SU-DHL-6 (cell line): ENCODE data around the gene APPL2.

Experiments used
- H2AFZ ChIP-seq: fragments of 200-600 bp; sonication (generic); 2 replicates; pipeline ENCODE4 v1.6.1; 2014; ENCODE audit warnings: low read depth, mild to moderate bottlenecking, moderate library complexity, mixed read lengths, antibody characterized with exemption, low read length; ENCODE audit not compliant: severe bottlenecking
- H3F3A ChIP-seq: fragments of 200-600 bp; shearing (Covaris generic); 2 replicates; pipeline ENCODE4 v1.6.0; 2016; ENCODE audit warnings: antibody characterized with exemption, mild to moderate bottlenecking; ENCODE audit not compliant: insufficient read depth
- H3K27ac ChIP-seq: fragments of 200-600 bp; sonication (generic); 2 replicates; pipeline ENCODE4 v1.5.1; 2016; ENCODE audit warnings: low read depth, mild to moderate bottlenecking, low read length, moderate library complexity, mixed read lengths
- H3K27me3 ChIP-seq: fragments of 200-600 bp; sonication (generic), shearing (Covaris generic); 2 replicates; pipeline ENCODE4 v1.6.0; 2014; ENCODE audit warnings: mild to moderate bottlenecking, low read length
- H3K36me3 ChIP-seq: fragments of 200-600 bp; sonication (generic); 2 replicates; pipeline ENCODE4 v1.6.1; 2014; ENCODE audit warnings: mild to moderate bottlenecking, low read length, mixed read lengths
- H3K4me2 ChIP-seq: fragments of 300-600, 200-600 bp; shearing (Covaris generic), sonication (generic); 2 replicates; pipeline ENCODE4 v1.6.0; 2014; ENCODE audit warnings: low read length, low read depth, mild to moderate bottlenecking; ENCODE audit not compliant: poor library complexity, severe bottlenecking
- H3K4me3 ChIP-seq: fragments of 200-600 bp; sonication (generic); 2 replicates; pipeline ENCODE4 v1.5.1; 2014; ENCODE audit warnings: antibody characterized with exemption, low read length, mild to moderate bottlenecking, mixed read lengths; ENCODE audit not compliant: insufficient read depth, poor library complexity, severe bottlenecking
- H3K79me2 ChIP-seq: fragments of 200-600 bp; sonication (generic); 2 replicates; pipeline ENCODE4 v1.6.1; 2014; ENCODE audit warnings: mild to moderate bottlenecking, low read length, moderate library complexity; ENCODE audit not compliant: insufficient read depth
- H3K9ac ChIP-seq: fragments of 200-600 bp; sonication (generic); 2 replicates; pipeline ENCODE4 v1.7.0; 2014; ENCODE audit warnings: mild to moderate bottlenecking, low read length
- H3K9me2 ChIP-seq: fragments of 200-600 bp; sonication (generic); replicated peaks from 2 replicates; pipeline ENCODE4 v1.6.1; 2014; ENCODE audit warnings: low read length; ENCODE audit not compliant: insufficient read depth
- H3K9me3 ChIP-seq: fragments of 200-600 bp; sonication (generic); 2 replicates; pipeline ENCODE4 v1.6.1; 2014; ENCODE audit warnings: low read length, mixed read lengths; ENCODE audit not compliant: insufficient read depth
- H4K20me1 ChIP-seq: fragments of 200-600 bp; sonication (generic); 2 replicates; pipeline ENCODE4 v1.6.1; 2014; ENCODE audit warnings: low read depth, mild to moderate bottlenecking, antibody characterized with exemption, low read length, moderate library complexity, mixed read lengths
- EZH2phosphoT487 ChIP-seq: fragments of 200-600 bp; sonication (generic), shearing (Covaris generic); conservative IDR thresholded peaks from 2 replicates; pipeline ENCODE4 v1.6.1; 2018; ENCODE audit warnings: mild to moderate bottlenecking, antibody characterized with exemption, low read length, moderate library complexity, mixed read lengths
- TF ChIP-seq, protein P1 (sequence below): fragments of 200-600 bp; sonication (generic); IDR thresholded peaks from one replicate; pipeline ENCODE4 v1.5.1; 2017; ENCODE audit warnings: antibody characterized with exemption, mild to moderate bottlenecking, low read length, moderate library complexity; ENCODE audit not compliant: insufficient read depth, poor library complexity, severe bottlenecking

APPL2 gene

DNA sequence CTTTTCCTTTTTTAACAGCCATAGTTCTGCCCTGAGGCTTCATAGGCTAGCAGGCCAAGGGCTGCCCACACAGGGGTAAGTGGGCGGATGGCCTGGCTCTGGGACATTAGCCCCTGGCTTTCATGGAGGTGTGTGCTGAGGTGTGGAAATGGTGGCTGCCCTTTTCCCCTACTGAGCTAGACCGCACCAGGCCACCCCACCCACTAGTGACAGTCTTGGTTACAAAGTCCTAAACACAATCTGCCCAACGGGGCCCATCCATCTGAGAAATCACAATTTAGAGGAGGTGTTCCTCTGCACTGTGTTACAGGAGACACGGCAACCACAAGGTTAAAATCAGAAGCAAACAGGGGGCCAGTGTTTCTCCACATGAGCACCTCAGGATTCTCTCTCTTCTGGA, 35.6 kb downstream of the APPL2 start:
- Histone ChIP-seq H3K27ac (no peak overlapping the region), H3K9me2 (no peaks in the 10 kb centered on the region), H3K79me2 (no peaks in the 10 kb centered on the region), H3K9ac (no peak overlapping the region), H3F3A (no peaks in the 10 kb centered on the region), H4K20me1 (no peaks in the 10 kb centered on the region), H3K9me3 (no peaks in the 10 kb centered on the region), H3K27me3 (no peaks in the 10 kb centered on the region), H3K36me3 (no peaks in the 10 kb centered on the region), H3K4me2 (no peak overlapping the region), H3K4me3 (no peak overlapping the region), H2AFZ (no peak overlapping the region)
- TF ChIP-seq, protein P1, sequence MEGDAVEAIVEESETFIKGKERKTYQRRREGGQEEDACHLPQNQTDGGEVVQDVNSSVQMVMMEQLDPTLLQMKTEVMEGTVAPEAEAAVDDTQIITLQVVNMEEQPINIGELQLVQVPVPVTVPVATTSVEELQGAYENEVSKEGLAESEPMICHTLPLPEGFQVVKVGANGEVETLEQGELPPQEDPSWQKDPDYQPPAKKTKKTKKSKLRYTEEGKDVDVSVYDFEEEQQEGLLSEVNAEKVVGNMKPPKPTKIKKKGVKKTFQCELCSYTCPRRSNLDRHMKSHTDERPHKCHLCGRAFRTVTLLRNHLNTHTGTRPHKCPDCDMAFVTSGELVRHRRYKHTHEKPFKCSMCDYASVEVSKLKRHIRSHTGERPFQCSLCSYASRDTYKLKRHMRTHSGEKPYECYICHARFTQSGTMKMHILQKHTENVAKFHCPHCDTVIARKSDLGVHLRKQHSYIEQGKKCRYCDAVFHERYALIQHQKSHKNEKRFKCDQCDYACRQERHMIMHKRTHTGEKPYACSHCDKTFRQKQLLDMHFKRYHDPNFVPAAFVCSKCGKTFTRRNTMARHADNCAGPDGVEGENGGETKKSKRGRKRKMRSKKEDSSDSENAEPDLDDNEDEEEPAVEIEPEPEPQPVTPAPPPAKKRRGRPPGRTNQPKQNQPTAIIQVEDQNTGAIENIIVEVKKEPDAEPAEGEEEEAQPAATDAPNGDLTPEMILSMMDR: no peak
- no peak for TF ChIP-seq EZH2phosphoT487

DNA sequence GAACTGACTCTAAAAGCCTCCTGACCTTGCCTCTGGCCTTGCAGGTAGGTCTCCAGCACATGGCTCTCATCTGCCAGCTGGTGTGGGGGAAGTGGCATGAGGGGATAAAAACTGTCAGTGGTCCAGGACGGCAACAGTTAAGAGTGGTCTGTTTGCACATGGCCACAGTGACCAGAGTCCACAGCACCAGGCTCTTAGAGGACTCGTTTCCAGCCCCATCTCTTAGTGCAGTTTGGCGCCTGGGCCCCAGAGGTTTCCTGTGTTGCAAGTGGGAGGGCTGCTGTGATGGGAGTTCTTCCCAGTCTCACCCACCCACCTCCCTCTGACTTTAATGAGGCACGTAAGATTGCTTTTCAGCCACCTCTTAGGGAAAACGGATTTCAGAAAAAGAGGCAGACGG, 37.0 kb downstream of the APPL2 start:
- Histone ChIP-seq H3F3A (no peaks in the 10 kb centered on the region), H3K4me2 (no peak overlapping the region), H4K20me1 (no peaks in the 10 kb centered on the region), H3K9me3 (no peaks in the 10 kb centered on the region), H3K9me2 (no peaks in the 10 kb centered on the region), H3K79me2 (no peaks in the 10 kb centered on the region), H3K27ac (no peak overlapping the region), H2AFZ (no peak overlapping the region), H3K9ac (no peak overlapping the region), H3K4me3 (no peak overlapping the region), H3K36me3 (no peaks in the 10 kb centered on the region), H3K27me3 (no peaks in the 10 kb centered on the region)
- TF ChIP-seq EZH2phosphoT487: no peak
- TF ChIP-seq, protein P1: no peak

DNA sequence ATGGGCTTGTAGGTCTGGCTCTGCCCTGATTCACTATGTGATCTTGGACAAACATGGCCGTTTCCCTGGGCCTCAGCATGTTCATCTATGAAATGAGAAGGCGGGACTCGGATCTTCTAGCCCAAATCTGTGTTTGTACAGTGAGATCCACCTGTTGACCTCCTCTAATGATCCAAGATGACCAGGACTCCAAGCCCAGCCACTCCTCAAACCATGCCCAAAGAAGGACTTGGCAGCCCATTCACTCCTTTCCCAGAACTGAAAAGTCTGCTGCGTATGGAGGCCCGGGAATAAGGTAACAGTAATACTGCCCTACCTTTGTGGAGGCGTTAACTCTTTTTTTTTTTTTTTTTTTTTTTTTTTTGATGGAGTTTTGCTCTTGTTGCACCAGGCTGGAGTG, 39.9 kb downstream of the APPL2 start:
- H3K27ac ChIP-seq: no peak overlapping the region
- no peaks in the 10 kb centered on the region for H3K79me2 ChIP-seq
- TF ChIP-seq, protein P1: no peak
- TF ChIP-seq EZH2phosphoT487: no peak
- no peak overlapping the region for H3K4me3 ChIP-seq
- H3K4me2 ChIP-seq: no peak overlapping the region
- H3K9ac ChIP-seq: no peak overlapping the region
- H3F3A ChIP-seq: no peaks in the 10 kb centered on the region
- H2AFZ ChIP-seq: no peak overlapping the region
- H3K27me3 ChIP-seq: no peaks in the 10 kb centered on the region
- no peaks in the 10 kb centered on the region for H3K9me2 ChIP-seq
- no peaks in the 10 kb centered on the region for H4K20me1 ChIP-seq
- H3K36me3 ChIP-seq: no peaks in the 10 kb centered on the region
- H3K9me3 ChIP-seq: no peaks in the 10 kb centered on the region
